GM18909 (cell line): Measurements from ENCODE around the gene KLHL17.
"Not testable (repeated sequence)": the region's sequence is repeated elsewhere in the genome, so short reads cannot be mapped to it uniquely, and the experiment has no call there.

ENCODE experiments used
- ATAC-seq: cut with Tn5 transposase; IDR thresholded peaks from one replicate; pipeline ENCODE4 v1.9.1; 2021; ENCODE audit warnings: mild to moderate bottlenecking; ENCODE audit not compliant: unreplicated experiment, poor library complexity

KLHL17 gene

DNA sequence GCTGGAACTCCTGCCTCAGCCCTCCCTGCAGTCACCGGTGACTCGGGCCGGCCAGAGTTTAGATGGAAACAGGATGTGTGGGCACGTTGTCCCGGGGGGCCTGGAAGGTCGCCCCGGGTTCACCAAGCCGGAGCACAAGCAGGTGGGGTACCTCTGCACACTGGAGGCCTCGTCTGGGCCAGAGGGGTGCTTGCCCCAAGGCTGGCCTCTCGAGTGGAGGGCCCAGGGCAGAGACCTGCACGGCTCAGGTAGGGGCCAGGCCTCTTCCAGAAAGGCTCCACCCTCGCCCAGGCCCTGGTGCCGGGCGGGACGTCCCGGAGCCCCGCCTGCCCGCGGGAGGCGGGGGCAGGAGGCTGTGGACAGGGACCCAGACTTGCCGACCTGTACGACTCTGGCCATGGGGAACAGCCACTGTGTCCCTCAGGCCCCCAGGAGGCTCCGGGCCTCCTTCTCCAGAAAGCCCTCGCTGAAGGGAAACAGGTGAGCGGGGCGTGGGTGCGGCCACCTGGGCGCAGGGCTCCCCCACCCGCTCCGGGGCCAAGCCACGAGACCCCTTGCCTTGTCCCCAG lies 5.8 kb downstream of the KLHL17 start, which contains the start of gene PLEKHN1:
PLEKHN1 (plus strand) TSS at position 348 of the 569 bp plus-strand sequence; CDS start at position 398, 50 bp downstream.
- ATAC-seq = no peak

DNA sequence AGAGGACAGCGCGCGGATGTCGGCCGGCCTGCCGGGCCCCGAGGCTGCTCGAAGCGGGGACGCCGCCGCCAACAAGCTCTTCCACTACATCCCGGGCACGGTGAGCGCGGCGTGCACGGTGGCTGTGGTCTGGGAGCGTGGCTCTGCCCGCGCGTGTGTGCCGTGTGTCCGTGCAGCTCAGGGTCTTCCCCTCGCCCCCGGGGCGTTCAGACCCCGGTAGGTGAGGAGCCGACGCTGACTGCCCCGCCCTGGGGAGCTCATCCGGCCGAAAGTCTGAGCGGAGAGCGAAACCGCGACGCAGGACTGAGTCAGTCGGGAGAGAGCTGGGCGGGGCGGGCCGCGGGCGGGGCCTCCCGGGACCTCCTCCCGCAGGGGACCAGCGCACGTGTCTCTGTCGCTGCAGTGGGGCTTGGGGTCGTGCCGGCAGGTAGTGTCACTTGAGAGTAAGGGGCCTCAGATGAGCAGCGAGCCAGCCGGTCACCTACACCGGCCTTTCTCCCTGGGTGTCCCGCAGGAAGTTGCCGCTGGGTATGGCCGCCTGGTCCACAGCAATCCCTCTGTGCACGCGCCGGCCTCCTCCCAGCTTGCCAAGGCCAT lies 6.4 kb downstream of the KLHL17 start:
- ATAC-seq = no peak

DNA sequence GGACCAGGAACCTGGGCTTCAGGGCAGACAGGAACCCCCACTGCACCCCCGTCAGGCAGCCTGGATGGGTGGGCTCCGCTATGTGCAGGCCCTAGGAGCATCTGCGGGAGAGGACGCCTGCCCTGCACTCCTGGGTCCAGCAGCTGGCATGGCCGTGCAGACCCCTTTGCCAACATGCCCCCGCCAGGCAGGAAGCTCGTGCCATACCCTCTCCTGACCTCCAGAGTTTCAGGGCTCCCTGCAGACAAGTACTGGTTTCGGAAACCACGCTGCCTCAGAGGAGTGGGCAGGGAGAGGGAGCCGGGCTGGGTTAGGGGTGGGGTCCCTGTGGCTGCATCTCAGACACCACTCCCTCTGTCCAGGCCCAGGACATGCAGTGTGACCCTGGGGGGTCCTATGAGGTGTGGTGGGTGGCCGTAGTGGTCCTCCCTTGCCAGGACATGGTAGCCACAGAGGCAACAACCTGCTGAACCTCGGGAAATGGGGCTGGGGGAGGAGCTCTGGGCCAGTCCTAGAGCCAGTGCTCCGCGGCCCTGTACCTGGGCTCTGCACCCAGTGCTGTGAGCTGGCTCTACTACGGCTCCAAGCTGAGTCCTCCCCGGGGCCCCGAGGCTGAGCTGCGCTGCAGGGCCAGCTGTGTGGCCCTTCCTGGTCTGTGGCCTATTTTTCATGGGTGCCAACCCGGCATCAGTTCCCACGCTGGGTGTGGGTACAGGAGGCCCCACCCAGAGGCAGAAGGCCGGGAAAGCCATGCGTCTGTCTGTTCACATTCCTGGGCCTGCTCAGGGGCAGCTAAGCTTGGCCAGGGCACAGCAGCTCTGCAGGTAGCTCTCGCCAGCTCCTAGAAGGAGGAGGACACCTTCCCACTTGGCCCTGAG lies 7.3 kb downstream of the KLHL17 start:
- ATAC-seq = no peak

DNA sequence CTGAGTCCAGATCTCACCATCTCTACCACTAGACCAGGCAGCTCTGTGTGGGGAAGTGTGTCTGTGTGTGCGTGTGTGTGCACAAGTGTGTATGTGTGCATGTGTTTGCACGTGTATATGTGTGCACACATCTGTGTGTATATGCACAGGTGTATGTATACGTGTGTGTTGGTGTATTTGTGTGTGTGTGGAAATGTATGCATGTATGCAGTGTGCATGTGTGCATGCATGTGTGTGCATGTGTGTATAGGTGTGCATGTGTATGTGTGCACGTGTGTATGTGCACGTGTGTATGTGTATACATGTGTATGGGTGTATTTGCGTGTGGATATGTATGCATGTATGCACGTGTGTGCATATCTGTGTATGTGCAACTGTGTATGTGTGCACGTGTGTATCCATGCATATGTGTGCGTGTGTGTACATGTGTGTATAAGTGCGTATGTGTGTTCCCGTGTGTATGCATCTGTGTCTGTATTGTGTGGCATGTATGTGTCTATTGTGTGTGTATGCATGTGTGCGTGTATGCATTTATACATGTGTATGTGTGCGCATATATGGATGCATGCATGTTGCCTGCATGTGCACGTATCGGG lies 9.0 kb downstream of the KLHL17 start:
- no peak for ATAC-seq

DNA sequence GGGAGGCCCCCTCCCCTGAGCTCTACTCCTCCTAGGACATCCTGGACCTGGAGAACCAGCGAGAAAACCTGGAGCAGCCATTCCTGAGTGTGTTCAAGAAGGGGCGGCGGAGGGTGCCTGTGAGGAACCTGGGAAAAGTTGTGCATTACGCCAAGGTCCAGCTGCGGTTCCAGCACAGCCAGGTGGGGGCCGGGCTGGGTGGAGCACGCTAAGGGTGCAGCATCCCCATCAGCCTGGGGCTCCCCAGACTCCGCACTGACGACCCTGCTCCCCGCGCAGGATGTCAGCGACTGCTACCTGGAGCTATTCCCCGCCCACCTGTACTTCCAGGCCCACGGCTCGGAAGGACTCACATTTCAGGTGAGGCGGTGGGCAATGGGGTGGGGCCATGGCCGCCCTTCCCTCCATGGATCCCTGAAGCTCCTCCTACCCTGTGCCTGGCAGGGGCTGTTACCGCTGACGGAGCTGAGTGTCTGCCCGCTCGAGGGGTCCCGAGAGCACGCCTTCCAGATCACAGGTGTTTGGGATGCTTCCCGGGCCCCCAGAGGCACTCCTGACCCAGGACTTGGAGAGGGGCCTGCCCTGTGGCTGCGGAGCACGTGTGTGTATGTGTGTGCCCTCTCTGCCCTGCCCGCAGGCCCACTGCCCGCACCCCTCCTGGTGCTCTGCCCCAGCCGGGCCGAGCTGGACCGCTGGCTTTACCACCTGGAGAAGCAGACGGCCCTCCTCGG lies 10.0 kb downstream of the KLHL17 start:
- no peak for ATAC-seq

DNA sequence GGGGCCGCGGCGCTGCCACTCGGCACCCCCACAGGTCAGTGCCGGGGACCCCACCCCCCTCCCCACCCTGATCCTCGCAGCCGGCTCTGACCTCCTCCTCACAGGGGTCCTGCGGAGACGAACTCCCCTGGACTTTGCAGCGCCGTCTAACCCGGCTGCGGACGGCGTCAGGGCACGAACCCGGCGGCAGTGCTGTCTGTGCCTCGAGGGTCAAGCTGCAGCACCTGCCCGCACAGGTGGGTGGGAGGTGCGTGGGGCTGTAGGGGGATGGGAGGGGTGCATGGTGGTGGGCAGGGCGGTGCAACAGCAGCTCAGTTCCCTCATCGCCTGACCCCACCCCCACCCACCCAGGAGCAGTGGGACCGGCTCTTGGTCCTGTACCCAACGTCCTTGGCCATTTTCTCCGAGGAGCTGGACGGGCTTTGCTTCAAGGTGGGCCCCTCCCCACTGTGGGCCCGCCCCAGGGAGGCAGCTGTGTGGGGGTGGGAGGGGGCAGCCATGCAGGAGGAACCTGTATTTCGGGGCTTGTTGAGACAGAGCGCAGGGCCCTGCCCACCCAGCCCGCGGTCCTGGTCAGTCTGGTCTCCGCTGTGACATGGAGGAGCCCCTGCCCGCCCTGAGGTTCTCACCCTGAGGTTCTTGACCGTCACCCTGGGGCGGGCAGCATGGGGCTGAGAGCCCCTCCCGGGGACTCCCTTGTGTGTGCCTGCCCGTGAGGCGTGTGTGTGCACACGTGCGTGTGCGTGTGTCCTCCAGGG lies 10.8 kb downstream of the KLHL17 start:
- no peak for ATAC-seq

DNA sequence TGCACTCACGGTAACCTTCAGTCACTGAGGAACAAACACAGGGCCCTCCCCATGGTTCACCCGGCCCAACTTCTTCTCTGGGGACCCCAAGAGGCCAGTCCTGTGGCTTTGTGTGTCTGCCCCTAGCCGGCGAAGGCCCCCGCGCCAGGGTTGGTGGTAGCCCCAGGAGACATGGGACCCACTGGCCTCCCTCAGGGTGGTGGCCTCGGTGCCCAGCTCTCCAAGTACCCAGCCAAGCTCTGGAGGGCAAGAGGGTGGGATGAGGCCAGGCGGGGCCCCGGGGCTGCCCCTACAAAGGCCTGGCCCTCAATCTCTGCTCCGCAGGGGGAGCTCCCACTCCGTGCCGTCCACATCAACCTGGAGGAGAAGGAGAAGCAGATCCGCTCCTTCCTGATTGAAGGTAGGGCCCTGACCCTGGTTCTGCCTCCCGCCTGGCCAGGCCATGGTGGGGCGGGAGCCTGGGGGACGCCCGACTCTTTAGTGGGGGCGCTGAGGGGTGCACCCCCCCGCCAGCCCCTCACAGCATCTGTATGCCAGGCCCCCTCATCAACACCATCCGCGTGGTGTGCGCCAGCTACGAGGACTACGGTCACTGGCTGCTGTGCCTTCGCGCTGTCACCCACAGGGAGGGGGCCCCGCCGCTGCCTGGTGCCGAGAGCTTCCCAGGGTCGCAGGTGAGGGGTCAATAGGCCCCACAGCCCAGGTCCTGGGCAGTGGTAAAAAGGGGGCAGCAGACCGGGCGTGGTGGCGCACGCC lies 11.5 kb downstream of the KLHL17 start:
- no peak for ATAC-seq

DNA sequence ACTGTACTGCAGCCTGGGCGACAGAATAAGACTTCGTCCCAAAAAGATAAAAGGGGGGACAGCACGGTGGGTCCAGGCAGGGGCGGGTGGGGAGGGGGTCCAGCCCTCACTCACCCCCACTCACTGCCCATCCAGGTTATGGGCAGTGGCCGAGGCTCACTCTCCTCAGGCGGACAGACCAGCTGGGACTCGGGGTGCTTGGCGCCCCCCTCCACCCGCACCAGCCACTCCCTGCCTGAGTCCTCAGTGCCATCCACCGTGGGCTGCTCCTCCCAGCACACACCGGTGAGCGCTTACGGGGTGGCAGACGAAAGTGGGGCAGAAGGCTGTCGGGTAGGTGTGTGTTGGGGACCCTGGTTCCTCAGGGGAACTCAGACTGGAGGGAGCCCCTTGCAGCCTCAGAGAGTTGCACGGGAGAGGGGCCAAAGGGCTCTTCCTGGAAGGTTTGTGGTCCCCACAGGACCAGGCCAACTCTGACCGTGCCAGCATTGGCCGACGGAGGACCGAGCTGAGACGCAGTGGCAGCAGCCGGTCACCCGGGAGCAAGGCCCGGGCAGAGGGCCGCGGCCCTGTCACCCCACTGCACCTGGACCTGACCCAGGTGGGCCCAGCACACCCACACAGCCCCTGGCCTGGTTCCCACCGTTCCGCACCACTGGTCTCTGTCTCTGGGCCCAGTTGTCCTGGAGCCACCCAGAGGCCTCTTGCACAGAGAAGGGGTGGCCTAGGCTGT lies 12.5 kb downstream of the KLHL17 start:
- no peak for ATAC-seq

DNA sequence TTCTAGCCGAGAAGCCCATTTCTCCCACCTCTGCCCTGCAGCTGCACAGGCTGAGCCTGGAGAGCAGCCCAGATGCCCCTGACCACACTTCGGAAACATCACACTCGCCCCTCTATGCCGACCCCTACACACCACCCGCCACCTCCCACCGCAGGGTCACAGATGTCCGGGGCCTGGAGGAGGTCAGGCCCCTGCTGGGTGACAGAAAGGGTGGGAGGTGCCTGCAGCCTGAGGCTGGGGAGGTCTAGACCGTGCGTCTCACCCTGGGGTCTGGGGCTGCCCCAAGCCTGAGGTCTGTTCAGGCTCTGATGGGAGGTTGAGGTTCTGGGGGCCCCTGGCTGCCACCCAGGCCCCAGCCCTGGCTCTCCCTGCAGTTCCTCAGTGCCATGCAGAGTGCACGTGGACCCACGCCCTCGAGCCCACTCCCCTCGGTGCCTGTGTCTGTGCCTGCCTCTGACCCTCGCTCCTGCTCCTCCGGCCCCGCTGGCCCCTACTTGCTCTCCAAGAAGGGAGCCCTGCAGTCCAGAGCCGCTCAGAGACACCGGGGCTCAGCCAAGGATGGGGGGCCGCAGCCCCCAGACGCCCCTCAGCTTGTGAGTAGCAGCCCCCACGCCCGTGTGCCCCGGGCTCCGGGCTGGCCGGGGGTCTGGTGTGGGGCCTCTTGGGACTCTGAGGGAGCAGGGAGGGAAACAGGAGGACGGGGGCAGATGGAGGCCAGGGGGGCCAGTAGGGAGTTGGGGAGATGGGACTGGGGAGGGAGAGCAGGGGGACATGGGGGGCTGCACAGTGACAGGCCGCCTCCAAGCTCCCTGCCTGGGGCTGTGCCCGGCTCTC lies 13.3 kb downstream of the KLHL17 start:
- ATAC-seq = no peak

DNA sequence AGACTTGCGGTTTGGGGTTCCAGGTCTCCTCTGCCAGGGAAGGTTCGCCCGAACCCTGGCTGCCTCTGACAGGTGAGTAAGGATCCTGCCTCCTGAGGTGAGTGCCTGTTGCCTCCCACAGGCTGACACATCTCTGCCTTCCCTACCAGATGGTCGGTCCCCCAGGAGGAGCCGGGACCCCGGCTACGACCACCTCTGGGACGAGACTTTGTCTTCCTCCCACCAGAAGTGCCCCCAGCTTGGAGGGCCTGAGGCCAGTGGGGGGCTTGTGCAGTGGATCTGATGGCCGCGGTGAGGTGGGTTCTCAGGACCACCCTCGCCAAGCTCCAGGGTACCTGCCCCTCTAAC lies 13.9 kb downstream of the KLHL17 start:
- no peak for ATAC-seq

DNA sequence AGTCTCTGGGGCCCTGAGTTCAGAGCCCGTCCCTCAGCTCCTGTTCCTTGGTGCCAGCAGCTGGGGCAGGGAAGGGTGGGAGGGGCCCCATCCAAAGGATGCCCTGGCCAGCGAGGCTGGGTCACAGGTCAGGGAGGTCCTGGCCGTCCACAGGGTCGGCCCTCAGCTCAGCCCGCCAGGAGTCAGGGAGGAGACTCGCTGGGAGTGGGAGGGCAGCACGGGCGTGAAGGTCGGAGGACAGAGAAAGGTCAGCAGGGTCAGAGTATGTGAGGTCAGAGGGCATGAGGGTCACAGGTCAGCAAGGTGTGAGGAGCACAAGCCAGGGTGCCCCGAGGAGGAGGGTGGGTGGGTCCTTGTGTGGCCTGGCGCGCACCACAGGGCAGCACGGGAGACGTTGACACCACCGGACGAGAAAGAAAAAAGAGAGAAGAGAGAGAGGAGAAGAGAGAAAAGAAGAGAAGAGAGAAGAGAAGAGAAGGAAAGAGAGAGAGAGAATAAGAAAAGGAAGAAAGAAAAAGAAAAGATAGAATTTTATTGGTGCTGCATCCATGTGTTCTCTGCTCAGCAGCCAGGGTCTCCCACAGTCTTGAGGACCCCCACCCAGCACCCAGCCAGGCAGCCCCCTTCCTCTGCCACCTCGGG lies 14.4 kb downstream of the KLHL17 start:
- no peak for ATAC-seq

DNA sequence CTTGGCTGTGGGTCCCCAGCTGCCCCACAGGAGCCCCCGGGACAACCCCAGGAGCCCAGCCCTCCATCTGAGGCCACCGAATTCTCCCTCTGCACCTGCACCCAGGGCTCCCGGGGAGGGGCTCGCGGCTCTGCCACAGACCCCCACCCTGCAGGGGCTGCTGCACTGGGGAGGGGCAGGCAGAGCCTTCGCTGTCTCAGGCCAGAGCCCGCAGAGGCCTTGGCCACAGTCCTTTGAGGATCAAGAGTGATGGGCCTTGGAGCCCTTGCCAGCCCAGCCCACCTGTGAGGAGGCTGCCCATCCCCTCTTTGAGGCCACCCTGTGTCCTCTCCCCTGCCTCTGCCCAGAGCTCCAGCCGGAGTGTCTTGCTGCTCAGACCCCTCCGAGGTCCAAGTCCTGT lies 15.0 kb downstream of the KLHL17 start:
- no peak for ATAC-seq

DNA sequence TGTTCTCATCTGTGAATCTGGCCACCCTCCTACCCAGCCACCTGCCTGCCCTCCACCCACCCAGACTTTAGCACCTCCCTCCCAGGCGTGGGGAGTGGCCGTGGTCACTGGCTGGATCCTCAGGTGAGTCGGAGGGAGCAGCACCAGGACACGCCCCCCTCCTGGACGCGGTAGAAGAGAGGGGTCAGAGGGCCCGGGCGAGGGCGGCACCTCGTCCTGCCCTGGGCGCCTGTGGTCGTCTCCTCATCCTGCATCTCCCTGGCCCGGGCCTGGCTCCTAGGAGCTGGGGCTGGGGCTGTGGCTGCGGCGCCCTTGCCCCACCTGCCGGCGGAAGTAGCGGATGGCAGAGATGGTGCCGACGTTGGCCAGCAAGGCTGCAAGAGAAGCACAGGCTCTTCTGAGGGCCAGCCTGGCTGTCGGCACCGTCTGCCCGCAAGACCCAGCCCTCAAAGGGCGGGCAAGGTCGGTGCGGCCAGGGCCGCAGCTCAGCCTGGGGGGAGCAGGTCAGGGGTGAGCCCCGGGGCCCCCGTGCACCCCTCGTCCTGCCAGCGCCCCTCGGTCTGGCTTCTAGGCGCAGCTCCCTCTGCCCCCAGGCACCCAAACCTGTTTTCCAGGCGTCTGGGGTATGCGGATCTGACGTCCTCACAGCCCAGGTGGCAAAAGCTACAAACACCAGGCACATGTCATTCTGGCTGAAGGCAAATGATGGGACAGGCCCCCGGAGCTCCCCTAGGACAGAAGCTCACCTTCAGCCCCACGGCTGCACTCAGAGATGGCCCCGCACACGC lies 15.7 kb downstream of the KLHL17 start:
- no peak for ATAC-seq

DNA sequence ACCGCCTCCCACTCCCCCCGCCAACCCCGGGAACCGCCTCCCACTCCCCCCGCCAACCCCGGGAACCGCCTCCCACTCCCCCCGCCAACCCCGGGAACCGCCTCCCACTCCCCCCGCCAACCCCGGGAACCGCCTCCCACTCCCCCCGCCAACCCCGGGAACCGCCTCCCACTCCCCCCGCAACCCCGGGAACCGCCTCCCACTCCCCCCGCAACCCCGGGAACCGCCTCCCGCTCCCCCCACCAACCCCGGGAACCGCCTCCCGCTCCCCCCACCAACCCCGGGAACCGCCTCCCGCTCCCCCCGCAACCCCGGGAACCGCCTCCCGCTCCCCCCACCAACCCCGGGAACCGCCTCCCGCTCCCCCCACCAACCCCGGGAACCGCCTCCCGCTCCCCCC lies 16.4 kb downstream of the KLHL17 start:
- ATAC-seq = not testable (repeated sequence)

DNA sequence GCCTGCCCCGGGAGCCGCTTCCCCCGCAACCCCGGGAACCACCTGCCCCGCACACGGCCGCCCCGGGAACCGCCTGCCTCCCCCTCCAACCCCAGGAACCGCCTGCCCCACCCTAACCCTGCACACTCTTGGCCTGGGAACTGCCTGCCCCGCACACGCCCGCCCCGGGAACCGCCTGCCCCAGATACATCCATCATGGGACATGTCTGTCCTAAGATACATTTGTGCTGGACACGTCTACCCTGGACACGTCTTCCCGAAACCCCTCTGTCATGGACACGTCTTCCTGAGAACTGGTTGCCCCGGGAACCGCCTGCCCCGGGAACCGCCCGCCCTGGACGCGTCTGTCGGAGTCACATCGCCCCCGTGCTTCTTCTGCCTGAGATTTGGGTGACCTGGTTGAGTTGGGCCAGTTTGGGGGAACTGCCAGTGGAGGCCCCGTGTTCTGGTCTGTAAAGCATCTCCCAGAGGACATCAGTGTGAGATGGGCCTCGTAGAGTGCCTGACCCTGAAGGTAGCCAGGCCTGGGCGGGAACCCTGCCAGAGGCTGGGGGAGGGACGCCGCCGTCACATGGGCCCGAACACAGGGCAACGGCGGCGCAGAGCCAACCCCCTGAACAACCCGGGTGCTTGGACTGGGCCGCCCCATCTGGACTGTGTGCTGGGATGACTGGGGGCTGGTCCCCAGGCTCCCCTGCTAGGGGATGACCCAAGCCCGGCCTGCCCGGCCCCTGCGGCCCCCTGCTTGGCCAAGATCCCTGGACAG lies 17.9 kb downstream of the KLHL17 start:
- no peak for ATAC-seq
